NOMO-1 treated with DMSO at 0.1 percent for 48 hours (cell line): Measurements from ENCODE around the gene FIBCD1.

Experiments
- DNase-seq: peaks from one replicate; lab custom pipeline; 2025; ENCODE audit not compliant: unreplicated experiment; lab: John Stamatoyannopoulos, UW

The FIBCD1 gene

GRCh38 chr9:130884111-130884531 is 54.9 kb downstream of the FIBCD1 start:
- DNase-seq: no peak

GRCh38 chr9:130883479-130883878 is 55.6 kb downstream of the FIBCD1 start:
- DNase-seq: no peak

GRCh38 chr9:130882696-130883225 is 56.3 kb downstream of the FIBCD1 start:
- no peak for DNase-seq

- no peak for DNase-seq
Measured at GRCh38 chr9:130881516-130881915, 57.5 kb downstream of the FIBCD1 start.

GRCh38 chr9:130880599-130881220 is 58.3 kb downstream of the FIBCD1 start:
- DNase-seq: no peak

GRCh38 chr9:130879863-130880411 is 59.1 kb downstream of the FIBCD1 start:
- DNase-seq: no peak

GRCh38 chr9:130878295-130878694 is 60.8 kb downstream of the FIBCD1 start:
- DNase-seq: no peak

- no peak for DNase-seq
Measured at GRCh38 chr9:130877300-130877699, 61.7 kb downstream of the FIBCD1 start.

GRCh38 chr9:130874783-130875182 is 64.3 kb downstream of the FIBCD1 start:
- no peak for DNase-seq

- DNase-seq: no peak
Measured at GRCh38 chr9:130873966-130874365, 65.1 kb downstream of the FIBCD1 start.

- no peak for DNase-seq
Measured at GRCh38 chr9:130872912-130873503, 66.0 kb downstream of the FIBCD1 start.

GRCh38 chr9:130872508-130872907 is 66.5 kb downstream of the FIBCD1 start:
- no peak for DNase-seq

GRCh38 chr9:130872093-130872492 is 67.0 kb downstream of the FIBCD1 start:
- DNase-seq: no peak

GRCh38 chr9:130871395-130872062 is 67.5 kb downstream of the FIBCD1 start:
- no peak for DNase-seq

- DNase-seq: no peak
Measured at GRCh38 chr9:130870491-130871381, 68.3 kb downstream of the FIBCD1 start.

- no peak for DNase-seq
Measured at GRCh38 chr9:130869250-130869649, 69.8 kb downstream of the FIBCD1 start.

GRCh38 chr9:130868230-130868629 is 70.8 kb downstream of the FIBCD1 start:
- DNase-seq: no peak

GRCh38 chr9:130867556-130867955 is 71.5 kb downstream of the FIBCD1 start:
- no peak for DNase-seq

- peak; percentile 69 for DNase-seq
Measured at GRCh38 chr9:130866474-130866965, 72.5 kb downstream of the FIBCD1 start.

GRCh38 chr9:130865921-130866320 is 73.1 kb downstream of the FIBCD1 start:
- no peak for DNase-seq

- no peak for DNase-seq
Measured at GRCh38 chr9:130864541-130864940, 74.5 kb downstream of the FIBCD1 start.
